Right ventricle myocardium superior (tissue), 1 donor: ENCODE data around the gene CNOT3. TPM values are rescaled to one million over a fixed set of nuclear protein-coding genes. Genes with fewer than 3 reads are reported as not detected.
A peak's percentile ranks its signal among the peaks of the same experiment; 100 is the strongest.

Experiments
- ATAC-seq: fragments of 200-7000 bp; cut with Tn5 transposase; one replicate; pipeline ENCODE4 v1.9.1; 2020; ENCODE audit warnings: mild to moderate bottlenecking; ENCODE audit not compliant: poor library complexity
- DNase-seq: peaks from one replicate; pipeline ENCODE4 v3.0.0-alpha.2; 2020
- intact Hi-C: fragments of 100-400 bp; cut with DNase I; formaldehyde crosslinking; loops from one replicate; pipeline ENCODE4 v1.11.2; 2022
- total RNA-seq: library from RNA; stranded (reverse); fragmentation: NEBNext Ultra II Directional; extraction: Animal tissue kit (Norgen Biotek cat#: 25700); gene quantifications from one replicate; pipeline ENCODE4 v1.2.1, GENCODE V29; 2021
- donor health status: DM: no; HTN: yes; CAD: no; lungs with severe emphysema.

Gene CNOT3
- total RNA-seq, 1 donor from 2014 or later = 17.6 TPM

GRCh38 chr19:54114340-54115108 lies 23.0 kb upstream of the CNOT3 start:
- intact Hi-C loops = no loop called here
- no peak for DNase-seq
- ATAC-seq = peak; percentile 15

- intact Hi-C loops = no loop called here
- ATAC-seq (peak; percentile 96), DNase-seq (peak; percentile 98)
Measured at GRCh38 chr19:54115109-54116063, 22.2 kb upstream of the CNOT3 start, which contains the start of the genes PRPF31 and TFPT. Gene PRPF31 (plus strand): TSS chr19:54115754. CDS start chr19:54118279, 2,525 bp downstream. Gene TFPT (minus strand): TSS chr19:54115657. CDS start chr19:54115269, 388 bp downstream.

GRCh38 chr19:54121259-54121658 lies 16.3 kb upstream of the CNOT3 start:
- intact Hi-C loops = no loop called here
- no peak for DNase-seq
- no peak for ATAC-seq

- intact Hi-C loops = no loop called here
- DNase-seq = no peak
Measured at GRCh38 chr19:54123682-54124081, 13.9 kb upstream of the CNOT3 start.

GRCh38 chr19:54124393-54124792 lies 13.2 kb upstream of the CNOT3 start:
- ATAC-seq (no peak), DNase-seq (no peak)
- intact Hi-C loops = no loop called here

More at GRCh38 chr19:54123682-54124081, 13.9 kb upstream of the CNOT3 start:
- ATAC-seq = no peak

- ATAC-seq = no peak
- intact Hi-C loops = no loop called here
- no peak for DNase-seq
Measured at GRCh38 chr19:54125713-54126112, 11.8 kb upstream of the CNOT3 start.

- no peak for ATAC-seq
- intact Hi-C loops = no loop called here
- no peak for DNase-seq
Measured at GRCh38 chr19:54127688-54128440, 9.7 kb upstream of the CNOT3 start.

GRCh38 chr19:54128441-54128725 lies 9.2 kb upstream of the CNOT3 start:
- DNase-seq (no peak), ATAC-seq (no peak)
- intact Hi-C loops = no loop called here

- no peak for DNase-seq
- ATAC-seq = no peak
- intact Hi-C loops = no loop called here
Measured at GRCh38 chr19:54128796-54129616, 8.6 kb upstream of the CNOT3 start.

- ATAC-seq = no peak
- DNase-seq = no peak
- intact Hi-C loops = no loop called here
Measured at GRCh38 chr19:54129617-54129996, 8.0 kb upstream of the CNOT3 start.

- DNase-seq (no peak), ATAC-seq (no peak)
- intact Hi-C loops = no loop called here
Measured at GRCh38 chr19:54133312-54133956, 4.1 kb upstream of the CNOT3 start.

- intact Hi-C loops = no loop called here
- ATAC-seq (no peak), DNase-seq (no peak)
Measured at GRCh38 chr19:54133957-54134590, 3.5 kb upstream of the CNOT3 start.

GRCh38 chr19:54136086-54136863 lies 1.3 kb upstream of the CNOT3 start:
- ATAC-seq = no peak
- DNase-seq = no peak
- intact Hi-C loops = no loop called here

GRCh38 chr19:54136864-54137698 lies 481 bp upstream of the CNOT3 start:
- intact Hi-C loops = no loop called here
- ATAC-seq = peak; percentile 92

GRCh38 chr19:54138489-54139256 lies 1.1 kb downstream of the CNOT3 start:
- ATAC-seq = no peak
- intact Hi-C loops = no loop called here
- DNase-seq = no peak

More at GRCh38 chr19:54136864-54137698, 481 bp upstream of the CNOT3 start:
- DNase-seq = peak; percentile 99
